HG02642 (cell line): ENCODE data around the gene IGSF3.
"Not testable (repeated sequence)": the region's sequence is repeated elsewhere in the genome, so short reads cannot be mapped to it uniquely, and the experiment has no call there.

Experiments used
- ATAC-seq: cut with Tn5 transposase; IDR thresholded peaks from one replicate; pipeline ENCODE4 v1.9.1; 2021; ENCODE audit warnings: mild to moderate bottlenecking; ENCODE audit not compliant: unreplicated experiment, poor library complexity

IGSF3 gene

GRCh38 chr1:116564426-116564825, 103.1 kb downstream of the IGSF3 start:
- no peak for ATAC-seq

GRCh38 chr1:116562465-116562864, 105.1 kb downstream of the IGSF3 start:
- not testable (repeated sequence) for ATAC-seq

- no peak for ATAC-seq
These were observed 106.0 kb downstream of the IGSF3 start for GRCh38 chr1:116561563-116561962.

- ATAC-seq, result peak; percentile 16
These were observed 106.6 kb downstream of the IGSF3 start for GRCh38 chr1:116560704-116561490.

- ATAC-seq, result peak; percentile 46
These were observed 108.2 kb downstream of the IGSF3 start for GRCh38 chr1:116559304-116559761.

GRCh38 chr1:116558571-116558970, 109.0 kb downstream of the IGSF3 start:
- no peak for ATAC-seq

GRCh38 chr1:116558140-116558549, 109.4 kb downstream of the IGSF3 start:
- ATAC-seq, result peak; percentile 23

GRCh38 chr1:116557323-116557878, 110.1 kb downstream of the IGSF3 start:
- no peak for ATAC-seq

GRCh38 chr1:116556289-116557006, 111.1 kb downstream of the IGSF3 start:
- peak; percentile 62 for ATAC-seq

GRCh38 chr1:116554924-116555323, 112.6 kb downstream of the IGSF3 start:
- ATAC-seq, result no peak

- no peak for ATAC-seq
These were observed 114.0 kb downstream of the IGSF3 start for GRCh38 chr1:116553386-116554115.

- ATAC-seq, result no peak
These were observed 121.1 kb downstream of the IGSF3 start for GRCh38 chr1:116546354-116546977.

- ATAC-seq, result peak; percentile 20
These were observed 122.2 kb downstream of the IGSF3 start for GRCh38 chr1:116545359-116545705.

GRCh38 chr1:116544588-116545358, 122.8 kb downstream of the IGSF3 start:
- ATAC-seq, result peak; percentile 71

- ATAC-seq, result peak; percentile 40
These were observed 127.4 kb downstream of the IGSF3 start for GRCh38 chr1:116540088-116540487.

GRCh38 chr1:116538544-116538943, 129.0 kb downstream of the IGSF3 start:
- peak; percentile 81 for ATAC-seq

- ATAC-seq, result no peak
These were observed 129.6 kb downstream of the IGSF3 start for GRCh38 chr1:116537898-116538297.

GRCh38 chr1:116537040-116537831, 130.3 kb downstream of the IGSF3 start:
- no peak for ATAC-seq
